NCI-H748 (cell line): Measurements from ENCODE around the gene CSTF1.

Experiments
- DNase-seq: peaks from one replicate; lab custom pipeline; 2025; ENCODE audit not compliant: unreplicated experiment; lab: John Stamatoyannopoulos, UW

CSTF1 gene

DNA sequence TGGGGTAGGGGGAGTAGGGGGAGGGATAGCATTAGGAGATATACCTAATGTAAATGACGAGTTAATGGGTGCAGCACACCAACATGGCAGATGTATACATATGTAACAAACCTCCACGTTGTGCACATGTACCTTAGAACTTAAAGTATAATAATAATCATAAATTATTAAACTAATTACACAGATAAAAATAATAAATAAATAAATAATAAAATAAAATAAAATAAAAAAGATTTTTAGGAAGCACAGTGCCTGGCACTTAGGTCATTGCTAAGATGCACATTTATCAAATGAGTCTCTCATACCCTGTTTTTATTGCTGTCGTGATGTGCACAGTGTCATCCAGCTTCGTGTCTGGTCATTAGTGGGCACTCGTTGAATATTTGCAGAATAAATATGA is 57.0 kb downstream of the CSTF1 start:
- DNase-seq: no peak

DNA sequence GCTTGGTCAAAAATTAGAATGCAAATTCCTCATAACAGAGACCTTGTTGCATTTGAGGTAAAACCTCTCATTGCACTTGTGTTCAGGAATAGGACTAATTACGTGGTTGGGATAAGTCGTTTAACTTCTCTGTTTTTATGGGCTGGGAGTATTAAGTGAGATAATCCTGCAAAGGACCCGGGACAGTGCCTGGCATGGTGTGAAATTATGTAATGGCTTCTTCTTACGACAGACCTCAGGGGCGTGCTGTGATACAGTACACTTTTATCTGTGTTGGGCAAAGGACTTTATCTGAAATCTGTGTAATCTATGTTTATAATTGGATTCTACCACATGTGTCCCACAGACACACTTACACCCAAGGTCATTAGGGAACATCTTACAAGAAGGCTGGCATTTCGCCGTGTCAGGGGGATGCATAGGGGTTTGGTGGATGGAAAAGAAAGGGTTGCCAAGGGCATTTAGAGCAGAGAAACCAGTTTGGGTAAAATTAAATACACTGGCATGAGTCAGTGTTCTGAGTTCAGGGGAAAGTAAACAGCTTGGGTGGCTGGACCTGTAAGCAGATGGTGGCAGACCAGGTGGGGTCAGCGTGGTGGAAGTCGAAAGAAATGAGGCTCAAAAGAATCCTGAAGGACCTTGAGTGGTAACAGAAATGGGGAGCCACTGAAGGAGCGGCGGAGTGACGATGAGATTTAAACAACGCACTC is 58.8 kb downstream of the CSTF1 start:
- DNase-seq: no peak

DNA sequence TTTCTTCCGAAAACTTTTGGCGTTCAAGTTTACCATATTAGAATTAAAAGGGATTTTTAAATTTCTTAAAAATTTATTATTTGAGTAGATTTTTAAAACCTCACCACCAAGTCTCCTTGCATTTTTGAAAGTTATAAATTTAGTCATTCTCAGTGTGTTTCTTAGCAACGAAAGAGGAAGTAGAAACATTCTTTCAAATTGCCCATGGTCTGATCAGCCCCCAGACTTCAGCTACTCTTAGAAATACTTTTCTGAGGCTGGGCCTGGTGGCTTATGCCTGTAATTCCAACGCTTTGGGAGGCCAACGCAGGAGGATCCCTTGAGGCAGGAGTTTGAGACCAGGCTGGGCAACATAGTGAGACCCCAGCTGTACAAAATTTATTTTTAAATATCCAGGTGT is 60.9 kb downstream of the CSTF1 start:
- no peak for DNase-seq

DNA sequence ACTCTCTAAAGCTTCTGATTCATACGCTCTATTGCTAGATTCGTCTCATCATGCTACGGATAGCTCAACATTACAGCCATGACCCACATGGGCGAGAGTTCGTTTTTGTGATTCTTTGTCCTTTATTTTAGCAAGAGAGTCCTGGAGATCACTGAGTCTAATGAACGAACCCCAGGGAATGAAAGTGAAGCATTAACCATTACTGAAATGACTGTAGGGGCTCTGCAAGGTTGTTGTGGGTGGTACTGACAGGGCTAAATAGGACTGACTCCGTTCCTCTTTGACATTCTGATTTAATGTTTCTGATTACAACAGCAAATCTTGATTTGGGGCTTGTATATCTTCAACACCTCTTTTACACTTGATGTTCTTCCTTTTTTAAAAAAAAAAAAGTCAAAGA is 62.3 kb downstream of the CSTF1 start:
- DNase-seq: no peak
